GM18870 (cell line): Measurements from ENCODE around the gene STAB2.

Source experiments
- ATAC-seq: cut with Tn5 transposase; IDR thresholded peaks from one replicate; pipeline ENCODE4 v1.9.1; 2021; ENCODE audit warnings: moderate library complexity; ENCODE audit not compliant: unreplicated experiment

The STAB2 gene

GRCh38 chr12:103742349-103742932 is 155.4 kb downstream of the STAB2 start:
- ATAC-seq, result no peak

DNA sequence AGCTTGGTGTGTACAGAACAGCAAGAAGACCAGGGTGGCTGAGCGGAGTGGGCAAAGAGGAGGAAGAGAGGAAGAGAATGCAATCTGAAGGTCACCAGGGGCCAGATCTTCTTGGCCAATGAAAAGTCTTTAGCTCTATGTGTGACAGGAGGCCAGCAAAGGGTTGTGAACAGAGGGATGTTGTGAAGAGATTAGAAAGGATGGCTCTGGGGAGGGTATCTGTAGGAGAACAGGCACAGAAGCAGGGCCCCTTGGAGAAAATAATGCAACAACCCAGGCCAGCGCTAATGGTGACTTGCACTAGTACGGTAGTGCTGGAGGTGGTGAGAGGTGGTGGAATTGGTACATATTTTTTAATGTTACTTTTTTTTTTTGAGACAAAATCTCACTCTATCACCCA is 156.7 kb downstream of the STAB2 start:
- no peak for ATAC-seq

- no peak for ATAC-seq
These were observed 158.9 kb downstream of the STAB2 start for GRCh38 chr12:103745962-103746361.

DNA sequence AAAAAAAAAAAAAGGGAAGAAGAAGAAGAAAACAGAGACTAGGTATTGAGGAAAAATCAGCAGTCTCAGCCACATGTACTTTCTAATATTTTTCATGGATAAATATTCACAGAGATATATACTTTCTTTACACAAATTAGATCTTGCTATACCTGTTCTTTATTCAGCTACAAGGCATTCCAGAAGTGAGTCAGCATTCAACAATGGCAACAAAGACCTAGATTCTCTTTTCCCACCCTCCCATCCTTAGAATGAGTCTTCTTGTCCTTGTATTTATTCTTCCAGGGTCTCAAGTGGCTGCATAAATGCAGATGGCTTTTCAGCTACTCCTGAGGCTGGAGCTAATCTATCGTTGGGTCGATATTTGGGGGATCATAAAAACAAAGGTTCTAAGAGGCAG is 160.9 kb downstream of the STAB2 start:
- no peak for ATAC-seq

- no peak for ATAC-seq
These were observed 161.8 kb downstream of the STAB2 start for GRCh38 chr12:103748875-103749274.

DNA sequence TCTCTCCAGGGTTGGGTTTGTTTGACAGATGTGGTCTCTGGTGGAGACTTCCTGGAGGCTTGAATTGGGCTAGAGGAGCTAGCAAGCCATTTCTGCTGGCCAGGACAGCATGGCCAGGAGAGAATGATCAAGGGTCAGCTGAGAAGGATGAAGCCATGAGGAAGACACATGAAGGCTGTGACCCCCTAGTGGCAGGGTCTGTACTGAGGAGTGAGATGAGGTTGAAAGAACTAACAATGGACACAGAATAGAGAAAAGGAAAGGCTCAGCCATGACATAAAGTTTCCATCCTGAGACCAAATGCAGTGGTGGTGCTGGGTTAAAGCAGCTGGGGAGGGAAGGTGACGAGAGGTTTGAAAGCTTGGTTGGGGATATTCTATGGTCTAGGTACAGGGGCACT is 164.1 kb downstream of the STAB2 start:
- ATAC-seq, result no peak

- ATAC-seq, result no peak
These were observed 164.5 kb downstream of the STAB2 start for GRCh38 chr12:103751600-103751999.

GRCh38 chr12:103755425-103755824 is 168.4 kb downstream of the STAB2 start:
- ATAC-seq, result no peak

DNA sequence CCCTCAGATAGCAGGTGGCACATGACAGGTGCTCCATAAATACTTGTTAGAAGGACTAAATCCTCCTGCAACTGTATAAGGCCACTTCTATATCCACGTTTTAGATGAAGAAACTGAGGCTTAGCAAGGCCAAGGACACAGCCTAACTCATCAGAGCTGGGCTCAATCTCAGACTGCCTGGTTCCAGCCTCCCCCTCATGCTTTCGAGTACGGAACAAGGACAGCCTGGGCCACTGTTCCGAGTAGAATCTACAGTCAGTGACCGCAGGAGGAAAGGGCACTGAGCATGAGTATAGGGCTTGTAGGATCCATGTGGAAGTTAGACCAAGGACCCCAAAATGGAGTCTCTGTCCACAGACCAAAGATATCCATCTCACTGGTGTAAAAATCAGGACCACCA is 169.4 kb downstream of the STAB2 start:
- ATAC-seq, result no peak

DNA sequence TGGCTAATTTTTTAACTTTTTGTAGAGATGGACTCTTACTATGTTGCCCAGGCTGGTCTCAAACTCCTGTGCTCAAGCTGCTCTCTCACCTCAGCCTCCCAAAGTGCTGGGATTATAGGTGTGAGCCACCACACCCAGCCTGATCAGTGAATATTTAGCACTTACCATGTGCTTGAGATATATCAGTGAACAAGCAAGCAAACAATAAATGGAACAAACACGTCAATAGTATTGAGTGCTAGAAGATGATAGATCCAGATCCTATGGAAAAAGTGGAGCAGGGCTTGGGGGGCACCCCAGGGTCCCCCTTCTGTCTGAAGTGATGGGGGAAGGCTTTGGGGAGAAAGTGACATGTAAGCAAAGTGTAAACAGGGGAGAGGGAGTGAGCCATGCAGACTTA is 170.2 kb downstream of the STAB2 start:
- ATAC-seq, result no peak

DNA sequence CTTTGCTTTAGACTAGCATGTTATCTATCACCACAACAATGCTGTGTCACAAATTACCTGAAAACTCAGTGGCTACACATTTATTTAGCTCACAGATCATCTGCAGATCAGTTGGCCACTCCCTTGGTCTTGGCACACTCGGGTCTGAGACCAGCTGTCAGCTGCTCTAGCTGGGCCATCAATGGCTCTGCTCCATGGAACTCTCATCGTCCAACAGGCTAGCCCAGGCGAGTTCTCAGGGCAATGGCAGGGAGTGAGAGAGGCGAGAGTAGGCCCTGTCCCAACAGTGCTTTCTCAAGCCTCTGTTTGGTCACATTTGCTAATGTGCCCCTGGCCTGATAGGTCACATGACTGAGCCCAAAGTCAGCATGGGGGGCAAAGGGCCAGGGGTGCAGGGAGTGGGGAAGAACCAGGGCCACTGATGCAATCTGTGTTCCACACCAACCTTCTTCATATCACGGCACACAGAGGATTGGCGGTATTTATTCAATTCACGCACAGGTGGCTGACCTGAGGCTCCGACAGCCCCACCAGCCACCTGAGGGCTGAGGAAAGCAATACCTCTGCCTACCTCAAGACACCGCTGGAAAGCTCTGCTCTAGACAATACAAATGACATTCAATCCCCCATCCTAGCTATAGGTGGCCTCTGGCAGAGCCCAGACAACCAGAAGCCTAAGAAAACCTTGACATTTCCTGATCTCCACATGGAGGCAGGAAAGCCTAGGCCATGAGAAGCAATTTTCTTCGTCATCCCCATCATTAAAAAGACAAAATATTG is 171.4 kb downstream of the STAB2 start:
- ATAC-seq, result no peak

- ATAC-seq, result no peak
These were observed 175.4 kb downstream of the STAB2 start for GRCh38 chr12:103762473-103762872.

DNA sequence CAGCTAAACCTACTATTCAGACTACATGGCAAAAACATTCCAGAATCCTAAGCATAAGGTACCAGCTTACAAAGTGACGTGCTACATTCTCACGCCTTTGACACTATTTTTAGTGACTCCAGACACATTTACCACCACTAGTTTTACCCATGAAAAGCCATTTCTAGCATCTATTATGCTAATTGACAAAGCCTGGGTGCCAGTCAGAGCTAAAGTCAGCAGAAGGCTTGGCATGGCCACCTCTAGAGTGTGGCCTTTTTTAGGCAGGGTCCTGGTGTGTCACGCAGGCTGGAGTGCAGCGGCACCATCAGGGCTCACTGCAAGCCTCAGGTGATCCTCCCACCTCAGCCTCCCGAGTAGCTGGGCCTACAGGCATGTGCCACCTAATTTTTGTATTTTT is 178.2 kb downstream of the STAB2 start:
- no peak for ATAC-seq

DNA sequence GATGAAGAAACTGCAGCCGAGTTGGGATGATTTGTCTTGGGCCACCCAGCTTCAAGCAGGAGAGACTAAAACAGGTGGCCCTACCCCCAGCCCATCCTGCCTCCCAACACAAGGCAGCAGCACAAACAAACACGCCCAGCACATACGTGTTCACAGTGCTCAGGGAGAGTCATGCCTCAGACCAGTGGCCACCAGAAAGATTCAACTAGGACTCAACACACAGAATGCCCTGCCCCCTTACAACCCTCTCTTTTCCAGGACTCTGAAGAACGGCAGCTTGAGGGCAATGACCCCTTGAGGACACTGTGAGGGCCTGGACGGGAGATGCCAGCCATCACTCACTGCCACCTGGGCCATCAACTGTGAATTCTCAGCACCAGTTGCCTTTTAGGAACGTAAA is 179.0 kb downstream of the STAB2 start:
- no peak for ATAC-seq

- no peak for ATAC-seq
These were observed 181.5 kb downstream of the STAB2 start for GRCh38 chr12:103768467-103769123.

DNA sequence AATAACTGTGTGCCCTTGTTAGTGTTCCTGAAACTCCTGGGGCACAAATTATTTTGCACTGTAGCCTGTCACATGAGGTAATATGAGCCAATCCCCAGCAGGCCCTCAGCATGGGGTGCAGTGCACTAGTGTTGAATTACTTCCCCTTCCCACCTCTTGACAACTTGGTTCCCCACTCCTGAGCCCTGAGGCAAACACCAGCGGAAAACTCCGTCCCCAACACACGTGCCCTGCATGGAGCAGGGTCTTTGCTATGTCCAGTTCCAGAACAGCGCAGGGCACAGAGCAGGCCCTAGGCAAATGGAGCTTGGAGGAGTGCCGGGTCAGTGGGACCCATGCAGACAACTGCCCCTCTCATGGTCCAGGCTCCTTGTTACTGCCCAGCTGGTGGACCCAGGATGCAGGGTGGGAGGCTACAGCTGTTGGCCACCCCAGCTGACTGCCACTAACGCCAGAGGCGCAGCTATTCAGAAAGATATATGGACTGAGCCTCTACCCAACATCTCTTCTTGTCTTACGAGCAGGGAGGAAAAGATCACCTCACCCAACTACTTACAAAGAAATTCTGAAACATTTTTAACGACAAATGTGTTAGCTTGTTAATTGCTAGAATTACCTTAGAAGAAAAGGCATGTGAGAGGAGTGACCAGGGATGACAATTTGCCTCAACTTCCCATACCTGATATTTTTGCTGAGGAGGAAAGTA is 182.3 kb downstream of the STAB2 start:
- ATAC-seq, result no peak

GRCh38 chr12:103771466-103771865 is 184.4 kb downstream of the STAB2 start:
- no peak for ATAC-seq

GRCh38 chr12:103772367-103773108 is 185.5 kb downstream of the STAB2 start:
- ATAC-seq, result no peak

GRCh38 chr12:103773109-103773910 is 186.2 kb downstream of the STAB2 start:
- no peak for ATAC-seq

- no peak for ATAC-seq
These were observed 188.0 kb downstream of the STAB2 start for GRCh38 chr12:103774977-103775560.
